MG63 (cell line): Measurements from ENCODE around the gene TNIK. TPM values are rescaled to one million over a fixed set of nuclear protein-coding genes. Genes with fewer than 3 reads are reported as not detected.
"Not testable (repeated sequence)": the region's sequence is repeated elsewhere in the genome, so short reads cannot be mapped to it uniquely, and the experiment has no call there.

Source experiments
- DNase-seq: peaks from one replicate; pipeline ENCODE4 v3.0.0-alpha.2; 2020
- H3K27me3 ChIP-seq: fragments of 250-450 bp; sonication (Bioruptor Pico); 2 replicates; pipeline ENCODE4 v1.5.1; 2020; ENCODE audit warnings: mild to moderate bottlenecking, moderate library complexity
- H3K36me3 ChIP-seq: fragments of 250-450 bp; sonication (Bioruptor Pico); 2 replicates; pipeline ENCODE4 v1.5.1; 2020; ENCODE audit warnings: mild to moderate bottlenecking, moderate library complexity
- H3K4me3 ChIP-seq: fragments of 250-450 bp; sonication (Bioruptor Pico); 2 replicates; pipeline ENCODE4 v1.5.1; 2020; ENCODE audit warnings: mild to moderate bottlenecking, moderate library complexity
- H3K9me3 ChIP-seq: fragments of 250-450 bp; sonication (Bioruptor Pico); 2 replicates; pipeline ENCODE4 v1.5.1; 2020; ENCODE audit warnings: mild to moderate bottlenecking, moderate library complexity
- total RNA-seq: library from RNA; depleted of rRNA; stranded (reverse); fragments of >200 nt; shearing (Covaris generic); gene quantifications from 2 replicates; pipeline ENCODE4 v1.2.3, GENCODE V29; 2014; ENCODE audit warnings: low replicate concordance

Gene TNIK
- total RNA-seq, 1 experiment from 2014 or later = 0.07 TPM

DNA sequence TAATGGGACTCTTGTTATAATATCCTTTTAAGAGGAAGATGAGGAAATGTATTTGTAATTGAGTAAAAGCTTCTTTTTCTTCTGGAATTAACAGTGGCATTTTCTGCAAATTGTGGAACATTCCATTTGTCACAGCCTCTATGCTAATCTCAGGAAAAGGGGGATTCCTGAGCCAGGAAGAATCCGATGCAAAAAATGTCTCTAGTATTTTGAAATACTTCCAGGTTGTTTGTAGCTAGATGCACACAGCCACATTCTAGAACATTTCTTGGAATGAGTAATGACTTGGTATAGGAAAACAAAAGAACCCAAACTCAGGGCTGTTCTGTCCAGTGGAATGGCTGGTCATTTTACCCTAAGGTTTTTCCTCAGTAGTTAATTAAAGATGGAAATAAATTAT, 335.2 kb downstream of the TNIK start:
- Histone ChIP-seq H3K36me3 (no peaks in the 10 kb centered on the region), H3K27me3 (no peaks in the 10 kb centered on the region), H3K4me3 (no peak overlapping the region), H3K9me3 (no peaks in the 10 kb centered on the region)
- DNase-seq = no peak

DNA sequence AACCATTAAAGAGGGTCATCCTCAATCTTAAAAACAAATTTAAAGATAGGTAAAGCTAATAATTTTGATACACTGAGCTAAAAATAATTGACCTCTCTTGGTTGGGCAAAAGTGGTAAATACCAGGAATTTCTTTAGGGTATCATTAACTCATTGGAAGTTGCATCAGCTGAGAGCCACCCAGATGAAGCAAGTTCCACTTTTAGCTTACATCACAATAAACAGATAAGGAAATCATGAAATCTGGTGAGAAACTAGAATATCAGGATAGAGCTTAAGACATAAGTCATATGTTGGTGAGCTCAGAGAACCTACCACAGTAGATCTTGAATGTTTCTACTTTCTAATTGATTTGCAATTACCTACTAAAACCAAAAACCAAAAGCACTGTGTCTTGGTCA, 336.3 kb downstream of the TNIK start:
- H3K27me3 ChIP-seq = no peaks in the 10 kb centered on the region
- DNase-seq = no peak
- no peaks in the 10 kb centered on the region for H3K9me3 ChIP-seq
- no peaks in the 10 kb centered on the region for H3K36me3 ChIP-seq
- H3K4me3 ChIP-seq = no peak overlapping the region

DNA sequence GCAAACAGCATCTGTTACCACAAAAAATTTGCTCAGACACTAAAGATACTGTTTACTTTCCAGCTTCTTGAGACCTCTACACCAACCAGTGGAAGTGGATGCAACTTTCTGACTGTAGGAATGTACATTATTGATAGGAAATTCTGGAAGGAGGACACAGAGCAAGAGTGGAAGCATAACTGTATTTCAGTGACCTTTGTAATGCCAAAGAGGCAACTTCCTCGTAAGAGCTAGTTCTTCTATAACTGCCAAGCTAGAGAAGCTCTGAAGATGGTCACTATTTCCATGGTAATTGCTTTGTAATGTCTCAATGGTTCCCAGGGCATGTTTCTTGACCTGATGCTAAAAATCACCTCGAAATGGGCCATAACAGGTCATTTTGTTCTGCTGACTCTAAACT, 337.3 kb downstream of the TNIK start:
- DNase-seq = no peak
- Histone ChIP-seq H3K36me3 (no peaks in the 10 kb centered on the region), H3K9me3 (no peaks in the 10 kb centered on the region), H3K4me3 (no peak overlapping the region), H3K27me3 (no peaks in the 10 kb centered on the region)

DNA sequence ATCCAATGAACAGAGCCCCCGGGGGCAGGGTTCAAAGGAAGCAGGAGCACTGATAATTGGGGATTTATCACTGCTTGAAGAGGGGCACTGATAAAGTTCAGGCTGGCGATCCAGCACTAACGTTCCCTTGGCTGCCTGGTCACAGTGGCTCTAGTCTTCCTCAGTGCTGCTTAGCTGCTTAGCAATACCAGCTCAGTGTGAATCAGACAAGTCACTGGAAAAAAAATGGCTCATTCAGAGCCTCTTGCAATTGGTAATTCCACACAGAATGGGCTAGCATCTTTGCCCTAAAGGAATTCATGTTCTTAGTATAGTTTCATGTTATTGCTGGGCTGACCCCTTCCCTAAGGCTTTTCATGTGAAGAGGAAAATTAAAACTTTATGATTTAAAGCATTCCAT, 338.0 kb downstream of the TNIK start:
- H3K27me3 ChIP-seq = no peaks in the 10 kb centered on the region
- no peaks in the 10 kb centered on the region for H3K36me3 ChIP-seq
- DNase-seq = no peak
- H3K9me3 ChIP-seq = no peaks in the 10 kb centered on the region
- no peak overlapping the region for H3K4me3 ChIP-seq

DNA sequence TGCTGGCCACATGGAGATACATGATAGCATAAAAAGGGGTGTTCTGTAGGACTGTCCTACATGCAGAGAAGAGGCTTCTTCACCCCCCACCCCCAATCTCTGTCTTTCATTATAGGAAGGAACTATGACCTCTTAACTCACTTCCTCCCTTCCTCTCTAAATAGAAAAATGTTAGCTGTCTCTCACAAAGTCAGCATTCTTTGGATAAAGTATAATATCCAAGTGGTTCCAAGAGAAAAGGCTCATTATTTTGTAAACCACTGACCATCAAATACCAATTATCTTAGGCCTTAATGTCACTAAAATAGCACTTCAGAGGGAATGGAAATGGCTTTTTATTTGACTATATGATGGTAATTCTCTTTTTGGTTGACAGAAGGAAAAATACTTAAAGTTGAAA, 338.4 kb downstream of the TNIK start:
- no peak for DNase-seq

DNA sequence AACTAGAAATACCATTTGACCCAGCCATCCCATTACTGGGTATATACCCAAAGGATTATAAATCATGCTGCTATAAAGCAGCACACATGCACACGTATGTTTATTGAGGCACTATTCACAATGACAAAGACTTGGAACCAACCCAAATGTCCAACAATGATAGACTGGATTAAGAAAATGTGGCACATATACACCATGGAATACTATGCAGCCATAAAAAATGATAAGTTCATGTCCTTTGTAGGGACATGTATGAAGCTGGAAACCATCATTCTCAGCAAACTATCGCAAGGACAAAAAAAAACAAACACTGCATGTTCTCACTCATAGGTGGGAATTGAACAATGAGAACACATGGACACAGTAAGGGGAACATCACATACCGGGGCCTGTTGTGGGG, 340.8 kb downstream of the TNIK start:
- H3K27me3 ChIP-seq, DNase-seq, H3K36me3 ChIP-seq, H3K4me3 ChIP-seq, H3K9me3 ChIP-seq: not testable (repeated sequence)

More for the DNA sequence above, 338.4 kb downstream of the TNIK start:
- H3K36me3 ChIP-seq = no peaks in the 10 kb centered on the region
- no peak overlapping the region for H3K4me3 ChIP-seq
- no peaks in the 10 kb centered on the region for H3K27me3 ChIP-seq
- no peaks in the 10 kb centered on the region for H3K9me3 ChIP-seq

DNA sequence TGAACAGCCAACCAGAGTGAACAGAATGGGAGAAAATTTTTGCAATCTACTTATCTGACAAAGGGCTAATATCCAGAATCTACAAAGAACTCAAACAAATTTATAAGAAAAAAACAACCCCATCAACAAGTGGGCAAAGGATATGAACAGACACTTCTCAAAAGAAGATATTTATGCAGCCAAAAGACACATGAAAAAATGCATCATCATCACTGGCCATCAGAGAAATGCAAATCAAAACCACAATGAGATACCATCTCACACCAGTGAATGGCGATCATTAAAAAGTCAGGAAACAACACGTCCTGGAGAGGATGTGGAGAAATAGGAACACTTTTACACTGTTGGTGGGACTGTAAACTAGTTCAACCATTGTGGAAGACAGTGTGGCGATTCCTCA, 341.2 kb downstream of the TNIK start:
- H3K4me3 ChIP-seq, H3K9me3 ChIP-seq, H3K27me3 ChIP-seq, DNase-seq, H3K36me3 ChIP-seq: not testable (repeated sequence)

DNA sequence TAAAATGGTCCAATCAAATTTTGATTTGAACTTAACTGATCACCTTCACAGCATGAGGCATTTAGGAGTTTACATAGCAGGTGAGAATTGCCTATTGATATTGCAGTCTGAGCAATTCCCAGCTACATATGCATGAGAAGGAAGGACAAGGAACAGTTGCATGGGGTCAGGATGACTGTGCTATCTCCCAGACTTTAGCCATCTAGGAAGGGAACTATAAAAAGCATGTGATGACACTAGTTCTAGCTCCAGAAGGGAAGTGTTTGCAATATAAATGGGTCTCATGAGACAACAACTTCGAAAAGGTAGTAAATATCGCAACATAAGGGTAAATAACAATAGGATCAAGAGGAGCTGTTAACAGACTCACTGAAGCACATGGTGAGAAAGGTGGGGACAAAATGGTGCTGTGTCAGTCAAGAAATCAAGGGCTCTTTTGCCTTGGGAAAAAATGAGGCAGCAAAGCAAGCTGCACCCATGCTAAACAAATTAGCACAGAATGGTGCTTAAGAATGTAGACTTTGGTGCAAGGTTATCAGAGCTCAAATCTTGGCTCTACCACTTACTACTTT, 343.3 kb downstream of the TNIK start:
- no peak for DNase-seq
- H3K36me3 ChIP-seq = no peaks in the 10 kb centered on the region
- no peak overlapping the region for H3K4me3 ChIP-seq
- no peaks in the 10 kb centered on the region for H3K9me3 ChIP-seq
- no peaks in the 10 kb centered on the region for H3K27me3 ChIP-seq

DNA sequence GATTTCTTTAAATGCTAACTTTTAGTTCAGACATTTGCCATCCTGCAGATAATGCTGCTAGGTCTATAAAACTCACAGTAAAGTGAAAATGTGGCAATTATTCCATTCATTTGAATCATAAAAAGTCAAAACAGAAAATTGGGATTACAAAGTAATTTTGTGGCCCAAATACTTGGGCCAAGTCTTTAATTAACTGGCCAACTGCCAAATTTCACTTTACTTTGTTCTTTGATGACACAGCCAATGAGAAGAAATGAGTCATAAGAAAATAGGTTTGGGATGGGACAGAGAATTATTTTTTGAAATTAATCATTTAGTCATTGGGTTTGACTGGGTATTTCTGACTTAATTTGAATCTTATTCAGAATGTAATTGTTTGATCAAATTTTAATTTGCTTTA, 343.8 kb downstream of the TNIK start:
- DNase-seq = no peak
- H3K36me3 ChIP-seq = no peaks in the 10 kb centered on the region
- no peaks in the 10 kb centered on the region for H3K9me3 ChIP-seq
- no peak overlapping the region for H3K4me3 ChIP-seq
- no peaks in the 10 kb centered on the region for H3K27me3 ChIP-seq

DNA sequence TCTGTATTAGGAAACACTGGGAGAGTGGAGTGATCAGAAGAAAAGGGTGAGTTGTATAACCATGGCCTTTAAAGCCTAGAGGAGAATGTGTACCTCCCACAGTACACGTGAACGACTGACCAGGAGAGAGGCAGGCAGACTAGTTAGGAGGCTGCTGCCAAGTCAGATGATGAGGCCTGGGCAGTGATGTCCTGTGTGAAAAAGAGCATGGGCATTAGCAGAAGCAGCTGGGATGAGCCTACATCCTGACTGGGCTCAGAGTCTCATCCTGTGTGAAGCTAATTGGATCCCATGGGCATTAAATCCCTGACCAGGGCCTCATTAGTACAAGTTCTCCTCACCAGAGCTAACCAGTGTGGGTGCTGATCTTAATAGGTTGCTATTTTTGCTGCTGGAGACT, 344.5 kb downstream of the TNIK start:
- DNase-seq = no peak

DNA sequence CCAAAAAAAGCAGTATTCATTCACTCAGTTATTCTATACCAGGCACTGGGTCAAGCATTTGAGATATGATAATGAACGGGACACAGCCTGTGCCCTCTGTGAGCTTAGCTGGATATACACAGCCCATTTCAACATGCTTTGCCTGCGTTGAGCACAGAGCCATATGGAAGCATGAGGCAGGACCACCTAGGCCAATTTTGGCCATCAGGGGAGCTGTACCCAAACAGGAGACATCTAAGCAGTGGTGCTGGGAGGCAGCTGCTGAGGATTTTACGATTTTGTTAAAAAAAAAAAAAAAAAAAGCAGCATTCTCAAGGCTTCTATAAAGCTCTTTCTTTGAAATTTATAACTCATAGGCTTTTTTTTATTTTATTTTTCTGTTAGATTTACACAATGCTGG, 346.5 kb downstream of the TNIK start:
- H3K36me3 ChIP-seq = no peaks in the 10 kb centered on the region
- DNase-seq = no peak
- H3K4me3 ChIP-seq = no peak overlapping the region
- no peaks in the 10 kb centered on the region for H3K9me3 ChIP-seq
- H3K27me3 ChIP-seq = no peaks in the 10 kb centered on the region

More for the DNA sequence above, 344.5 kb downstream of the TNIK start:
- Histone ChIP-seq H3K4me3 (no peak overlapping the region), H3K36me3 (no peaks in the 10 kb centered on the region), H3K9me3 (no peaks in the 10 kb centered on the region), H3K27me3 (no peaks in the 10 kb centered on the region)

DNA sequence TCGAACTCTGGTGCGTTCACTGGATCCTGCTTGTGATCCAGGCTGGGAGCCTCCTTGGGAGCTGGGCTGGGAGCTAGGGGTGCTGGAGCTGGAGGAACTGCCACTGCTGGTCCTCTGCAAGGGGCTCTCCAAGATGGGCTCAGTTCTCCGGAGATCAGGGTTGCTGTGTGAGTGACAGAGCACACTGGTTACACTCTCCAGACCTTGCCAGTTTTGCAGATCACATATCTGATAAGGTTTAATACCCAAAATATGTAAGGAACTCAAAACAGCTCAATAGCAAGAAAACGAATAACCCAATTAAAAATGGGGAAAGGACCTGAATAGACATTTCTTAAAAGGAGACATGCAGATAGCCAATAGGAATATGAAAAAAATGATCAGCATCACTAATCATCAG, 349.5 kb downstream of the TNIK start:
- no peak overlapping the region for H3K4me3 ChIP-seq
- H3K36me3 ChIP-seq = no peaks in the 10 kb centered on the region
- no peak for DNase-seq
- no peaks in the 10 kb centered on the region for H3K27me3 ChIP-seq
- no peaks in the 10 kb centered on the region for H3K9me3 ChIP-seq

DNA sequence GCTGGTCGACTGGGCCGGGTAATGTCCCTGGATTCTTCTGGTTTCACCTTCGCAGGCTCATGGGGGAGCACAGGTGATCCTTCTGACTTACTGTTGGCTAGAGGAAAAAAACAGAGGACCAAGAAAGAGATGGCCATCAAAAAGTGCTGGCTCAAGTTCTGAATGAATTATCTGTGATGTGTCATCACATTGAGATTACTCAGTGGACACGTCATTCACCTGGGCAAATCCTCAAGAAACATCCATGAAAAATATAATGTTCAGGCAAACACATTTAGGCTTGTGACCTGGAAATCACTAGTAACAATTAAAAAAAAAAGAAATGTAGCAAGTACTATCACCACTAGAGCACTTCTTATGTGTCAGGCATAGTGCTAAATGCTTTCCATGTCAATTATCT, 352.1 kb downstream of the TNIK start:
- Histone ChIP-seq H3K4me3 (no peak overlapping the region), H3K9me3 (no peaks in the 10 kb centered on the region), H3K27me3 (no peaks in the 10 kb centered on the region), H3K36me3 (no peaks in the 10 kb centered on the region)
- DNase-seq = peak; percentile 15

DNA sequence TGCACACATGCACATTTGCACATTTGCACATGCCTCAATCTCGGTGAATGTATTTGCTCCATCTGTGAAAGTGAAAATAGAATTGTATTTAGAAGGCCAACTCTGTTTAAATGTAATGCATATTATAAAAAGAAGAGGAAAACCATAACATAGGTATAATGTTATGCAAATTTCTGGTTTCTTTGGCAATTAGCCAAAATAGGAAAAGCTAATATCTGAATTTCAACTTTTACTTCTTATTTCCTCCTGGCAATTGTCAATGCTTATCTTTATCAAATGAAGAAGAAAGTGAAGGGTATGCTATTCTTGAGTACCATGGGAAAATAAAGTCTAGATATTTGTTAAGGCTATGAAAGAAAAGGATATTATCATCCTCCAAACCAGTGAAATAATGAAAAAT, 357.0 kb downstream of the TNIK start:
- Histone ChIP-seq H3K36me3 (no peaks in the 10 kb centered on the region), H3K4me3 (no peak overlapping the region), H3K27me3 (no peaks in the 10 kb centered on the region), H3K9me3 (no peaks in the 10 kb centered on the region)
- DNase-seq = no peak

DNA sequence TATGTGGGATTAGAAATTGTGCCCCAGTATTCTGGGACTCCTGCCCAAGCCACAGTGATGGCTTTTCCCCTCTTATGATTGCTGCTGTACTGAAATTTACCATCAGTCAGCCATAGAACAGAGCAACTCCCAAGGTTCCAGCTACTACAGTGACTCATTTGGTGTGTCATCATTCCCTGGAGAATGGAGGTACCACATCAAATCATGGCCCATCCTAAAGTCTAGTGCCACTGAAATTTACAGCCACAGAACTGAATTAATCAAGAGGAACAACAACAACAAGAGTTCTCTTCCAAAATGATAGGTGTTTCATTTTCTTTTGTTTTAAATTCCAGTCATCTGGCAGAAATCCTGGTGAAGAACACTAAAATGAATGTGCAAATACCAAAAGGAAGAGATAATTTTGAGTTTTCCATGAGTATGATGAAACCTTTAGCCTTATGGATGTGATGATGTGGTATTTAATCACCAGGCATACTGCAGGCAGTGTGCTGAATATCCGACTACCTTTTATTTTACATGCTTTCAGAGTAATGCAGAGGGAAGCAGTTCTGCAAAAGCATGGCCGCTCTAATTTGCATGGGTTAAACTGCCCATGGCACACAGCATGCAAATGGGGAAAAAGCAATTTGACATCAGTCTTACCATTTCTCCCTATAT, 358.1 kb downstream of the TNIK start:
- Histone ChIP-seq H3K27me3 (no peaks in the 10 kb centered on the region), H3K36me3 (no peaks in the 10 kb centered on the region), H3K4me3 (no peak overlapping the region), H3K9me3 (no peaks in the 10 kb centered on the region)
- DNase-seq = peak; percentile 26

DNA sequence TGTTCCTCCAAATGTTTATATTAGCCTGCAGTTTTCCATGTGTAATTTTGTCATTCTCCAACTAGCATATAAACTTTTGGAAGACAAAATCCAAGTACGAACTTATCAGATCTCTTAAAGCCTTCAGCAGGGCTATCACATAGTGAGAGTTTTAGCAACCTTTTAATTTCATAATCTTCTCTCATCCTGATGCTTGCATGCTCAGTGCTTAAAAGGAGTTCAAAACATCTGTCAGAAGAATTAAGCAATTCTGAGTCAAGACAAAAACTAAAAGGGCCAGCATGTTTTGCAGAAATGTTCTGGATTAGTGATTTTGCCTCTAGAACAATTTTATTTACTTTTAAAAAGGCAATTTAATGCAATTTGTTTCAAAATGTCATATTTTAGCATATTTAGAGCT, 360.3 kb downstream of the TNIK start:
- Histone ChIP-seq H3K9me3 (no peaks in the 10 kb centered on the region), H3K36me3 (no peaks in the 10 kb centered on the region), H3K27me3 (no peaks in the 10 kb centered on the region), H3K4me3 (no peak overlapping the region)
- DNase-seq = no peak

DNA sequence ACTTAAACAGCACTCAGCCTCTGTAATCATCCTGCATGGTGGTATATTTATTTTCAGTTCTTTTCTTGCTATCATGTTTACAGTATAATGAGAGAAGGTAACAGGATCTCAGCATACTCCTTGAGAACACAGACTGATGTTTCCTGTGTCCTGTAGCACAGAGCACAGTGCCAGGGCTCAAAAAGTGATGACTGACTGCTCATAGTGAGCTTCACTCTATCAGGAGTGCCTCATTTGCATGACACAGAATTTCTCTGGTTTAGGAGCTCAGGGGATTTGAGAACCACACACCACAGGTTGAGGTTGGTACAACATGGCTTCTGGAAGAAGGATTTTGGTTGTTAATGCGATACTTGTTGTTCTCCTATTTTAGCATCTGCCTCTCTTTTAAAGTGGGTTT, 365.1 kb downstream of the TNIK start:
- Histone ChIP-seq H3K27me3 (no peaks in the 10 kb centered on the region), H3K4me3 (no peak overlapping the region), H3K9me3 (no peaks in the 10 kb centered on the region), H3K36me3 (no peaks in the 10 kb centered on the region)
- DNase-seq = no peak

DNA sequence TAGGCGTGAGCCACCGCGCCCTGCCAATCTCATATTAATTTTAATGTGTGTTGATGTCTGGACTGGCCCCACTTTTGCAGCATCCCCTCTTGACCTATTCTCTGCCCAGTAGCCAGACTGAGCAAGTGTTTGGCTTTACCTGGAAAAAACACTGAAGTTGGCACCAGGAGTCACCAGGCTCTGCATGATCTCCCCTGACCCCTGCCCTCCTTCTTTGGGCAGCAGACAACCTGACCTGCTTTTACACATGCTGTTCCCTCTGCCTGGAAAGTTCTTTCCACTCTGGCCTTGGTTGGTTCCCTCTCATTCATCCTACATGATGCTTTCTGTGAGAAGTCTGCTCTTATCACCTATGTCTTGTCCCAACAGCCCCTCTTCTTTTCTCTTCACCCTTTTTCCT, 365.8 kb downstream of the TNIK start:
- Histone ChIP-seq H3K4me3 (no peak overlapping the region), H3K9me3 (no peaks in the 10 kb centered on the region), H3K36me3 (no peaks in the 10 kb centered on the region), H3K27me3 (no peaks in the 10 kb centered on the region)
- no peak for DNase-seq

DNA sequence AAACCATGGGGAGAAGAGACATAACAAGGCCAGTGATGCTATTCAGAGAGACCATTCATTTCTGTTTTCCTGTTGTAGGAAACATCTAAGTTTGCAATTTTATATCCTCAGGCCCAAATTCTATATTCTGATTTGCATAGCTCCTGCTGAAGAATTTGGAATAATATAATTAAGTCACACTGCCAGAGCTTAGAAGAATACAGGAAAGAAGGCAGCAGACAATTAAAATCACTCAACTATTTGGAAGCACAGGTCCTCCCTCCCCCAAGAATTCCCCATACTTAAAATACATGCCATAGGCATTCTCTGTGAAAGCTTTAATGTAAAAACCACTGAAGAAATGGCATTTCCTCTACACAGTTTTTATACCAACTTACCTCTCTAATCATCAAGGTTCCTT, 366.7 kb downstream of the TNIK start:
- Histone ChIP-seq H3K9me3 (no peaks in the 10 kb centered on the region), H3K36me3 (no peaks in the 10 kb centered on the region), H3K27me3 (no peaks in the 10 kb centered on the region), H3K4me3 (no peak overlapping the region)
- no peak for DNase-seq
